Pericardium fibroblast (primary cell): ENCODE measurements around the gene C1orf115. TPM values are rescaled to one million over a fixed set of nuclear protein-coding genes. Genes with fewer than 3 reads are reported as not detected.

Experiments
- total RNA-seq: library from RNA; depleted of rRNA; stranded (reverse); fragments of >200 nt; gene quantifications from 2 replicates; pipeline ENCODE4 v1.2.3, GENCODE V29; 2015

Gene C1orf115, protein sequence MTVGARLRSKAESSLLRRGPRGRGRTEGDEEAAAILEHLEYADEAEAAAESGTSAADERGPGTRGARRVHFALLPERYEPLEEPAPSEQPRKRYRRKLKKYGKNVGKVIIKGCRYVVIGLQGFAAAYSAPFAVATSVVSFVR
- total RNA-seq, result 1.8 and 3.6 TPM in 2 replicates

DNA sequence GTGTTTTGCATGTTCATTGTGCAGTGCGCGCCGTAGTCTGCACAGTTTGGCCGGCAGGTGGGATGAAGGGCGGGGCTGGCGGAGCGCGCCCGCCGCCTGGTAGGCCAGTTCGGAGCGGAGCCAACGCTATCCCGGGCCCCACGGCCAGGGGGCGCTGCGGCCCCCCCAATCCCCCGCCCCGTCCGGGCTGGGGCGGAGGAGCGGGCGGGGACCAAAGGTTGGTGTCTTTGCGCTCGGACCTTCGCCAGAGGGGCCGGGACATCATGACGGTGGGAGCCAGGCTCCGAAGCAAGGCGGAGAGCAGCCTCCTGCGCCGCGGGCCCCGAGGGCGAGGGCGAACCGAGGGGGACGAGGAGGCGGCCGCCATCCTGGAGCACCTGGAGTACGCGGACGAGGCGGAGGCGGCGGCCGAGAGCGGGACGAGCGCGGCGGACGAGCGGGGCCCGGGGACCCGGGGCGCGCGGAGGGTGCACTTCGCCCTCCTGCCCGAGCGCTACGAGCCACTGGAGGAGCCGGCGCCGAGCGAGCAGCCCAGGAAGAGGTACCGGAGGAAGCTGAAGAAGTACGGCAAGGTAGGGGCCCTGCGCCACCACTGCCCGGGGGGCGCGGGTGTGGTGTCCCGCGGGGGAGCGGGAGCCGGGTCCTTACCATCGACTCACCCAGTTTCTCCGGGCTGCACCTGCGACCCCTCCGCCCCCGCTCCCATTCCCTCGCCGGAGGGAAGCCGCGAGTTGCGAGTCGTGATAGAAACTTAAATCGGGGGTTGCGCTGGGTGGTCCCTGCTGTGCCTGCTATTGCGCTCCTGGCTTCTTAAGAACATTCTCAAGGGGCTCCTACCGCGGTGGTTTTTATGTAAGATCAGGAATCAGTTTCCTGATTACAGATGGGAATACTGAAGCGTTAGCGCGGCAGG lies at the start of gene C1orf115:
Gene C1orf115, plus strand, starts transcription at position 224 of the 913 bp plus-strand sequence. Its CDS starts 40 bp downstream, at position 264.

DNA sequence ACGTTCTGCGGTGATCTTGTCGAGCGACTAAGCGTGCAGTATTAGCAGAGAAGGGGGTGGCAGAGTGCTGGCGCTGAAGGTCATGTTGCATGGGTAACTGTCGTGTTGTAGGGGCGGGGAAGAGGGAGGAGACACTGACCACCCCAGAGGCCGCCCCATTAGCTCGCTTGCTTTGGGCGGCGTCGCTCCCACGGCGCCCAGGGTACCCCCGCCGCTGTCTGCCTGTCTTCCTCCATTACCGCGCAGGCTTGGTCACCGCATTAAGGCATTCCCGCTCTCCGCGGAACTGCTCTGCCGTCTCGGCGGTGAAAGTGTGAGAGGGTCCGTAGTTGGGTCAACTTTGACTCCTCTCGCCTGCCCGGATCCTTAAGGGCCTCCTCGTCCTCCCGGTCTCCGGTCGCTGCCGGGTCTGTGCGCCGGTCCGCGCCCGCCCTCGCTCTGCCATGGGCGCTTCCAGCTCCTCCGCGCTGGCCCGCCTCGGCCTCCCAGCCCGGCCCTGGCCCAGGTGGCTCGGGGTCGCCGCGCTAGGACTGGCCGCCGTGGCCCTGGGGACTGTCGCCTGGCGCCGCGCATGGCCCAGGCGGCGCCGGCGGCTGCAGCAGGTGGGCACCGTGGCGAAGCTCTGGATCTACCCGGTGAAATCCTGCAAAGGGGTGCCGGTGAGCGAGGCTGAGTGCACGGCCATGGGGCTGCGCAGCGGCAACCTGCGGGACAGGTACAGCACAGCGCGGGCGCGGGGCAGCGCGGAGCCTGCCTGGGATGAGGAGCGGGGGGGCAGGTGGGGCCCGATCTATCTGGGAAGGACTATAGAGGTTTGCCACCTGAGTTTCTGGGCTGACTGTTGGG lies 58.1 kb downstream of the C1orf115 start, which contains the start of gene MTARC2:
Gene MTARC2, plus strand, starts transcription at position 234 of the 846 bp plus-strand sequence. Its CDS starts 210 bp downstream, at position 444.

Other genes starting within 250 kb of the C1orf115 start
- 0.93 and 0.94 TPM in 2 replicates for gene MARK1, start 162.2 kb upstream of the C1orf115 start, total RNA-seq
- 3.2 and 7.6 TPM in 2 replicates for gene MTARC2, start 58.0 kb downstream of the C1orf115 start, total RNA-seq
- under 0.01 and 0.12 TPM in 2 replicates for gene MTARC1, start 96.5 kb downstream of the C1orf115 start, total RNA-seq
- 17.4 and 48.0 TPM in 2 replicates for gene HLX, start 189.1 kb downstream of the C1orf115 start, total RNA-seq